AG04450 (cell line): ENCODE results near the gene SERPINB12. TPM values are rescaled to one million over a fixed set of nuclear protein-coding genes. Genes with fewer than 3 reads are reported as not detected.

Experiments used
- CTCF ChIA-PET: fragments of 300-600, 350-600 bp; formaldehyde crosslinking; extraction: SDS; loops from one replicate; lab custom pipeline; 2022; ENCODE audit warnings: antibody characterized with exemption, inconsistent platforms; lab: Charles Lee
- POLR2A ChIA-PET: fragments of 350-600 bp; formaldehyde crosslinking; extraction: SDS; loops from one replicate; lab custom pipeline; 2021; ENCODE audit warnings: antibody characterized with exemption, inconsistent platforms; lab: Yijun Ruan, JAX
- DNase-seq: peaks from one replicate; pipeline ENCODE4 v3.0.0-alpha.2; 2011; ENCODE audit warnings: low read depth, low spot score
- H3K27ac ChIP-seq: one replicate; pipeline ENCODE4 v1.5.1; 2012; ENCODE audit warnings: low read depth, low read length, control low read depth
- H3K27me3 ChIP-seq: one replicate; pipeline ENCODE4 v1.6.0; 2012; ENCODE audit warnings: low read length; ENCODE audit not compliant: control insufficient read depth, insufficient read depth
- H3K4me3 ChIP-seq: 2 replicates; pipeline ENCODE4 v1.5.1; 2011; ENCODE audit warnings: mild to moderate bottlenecking, low read depth, low read length, control low read depth
- H3K9me3 ChIP-seq: 2 replicates; pipeline ENCODE4 v1.5.1; 2012; ENCODE audit warnings: low read length; ENCODE audit not compliant: control insufficient read depth, insufficient read depth
- polyA plus RNA-seq: library from polyadenylated mRNA; depleted of rRNA; stranded (reverse); fragments of >200 nt; gene quantifications from 2 replicates; pipeline ENCODE4 v1.2.3, GENCODE V29; 2011
- TF ChIP-seq, protein P1 (sequence below): IDR thresholded peaks from 2 replicates; pipeline ENCODE4 v1.5.1; 2011; ENCODE audit warnings: low read depth, low read length, control low read depth, inconsistent platforms

SERPINB12 gene
- polyA plus RNA-seq, 1 experiment, result not detected

DNA sequence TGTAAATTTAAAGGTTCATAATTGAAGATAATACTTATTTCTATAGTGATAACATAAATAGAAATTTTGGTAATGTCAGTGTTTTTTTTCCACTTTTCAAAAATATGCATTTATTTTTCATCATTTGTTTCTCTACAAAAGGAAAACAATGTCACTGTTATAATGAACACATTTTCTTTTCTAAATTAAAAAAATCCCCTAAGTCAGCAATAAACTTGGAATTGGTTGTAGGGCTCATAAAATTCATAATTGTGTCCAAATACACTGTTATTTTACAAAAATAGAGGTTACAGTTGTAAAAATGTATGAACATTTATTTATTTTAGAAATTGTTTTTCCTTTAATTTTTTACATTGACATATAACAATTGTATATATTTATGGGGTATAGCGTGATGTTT lies 26.4 kb upstream of the SERPINB12 start:
- ChIA-PET POLR2A (no interaction called here), CTCF (interaction anchor here (0.6 to 8.0 kb wide), 6 partner anchors 9 to 329 kb away, joined by 5 to 272 read pairs (median 167); no protein-coding TSS in a partner anchor)
- H3K4me3 ChIP-seq, result no peak overlapping the region
- TF ChIP-seq, protein P1, sequence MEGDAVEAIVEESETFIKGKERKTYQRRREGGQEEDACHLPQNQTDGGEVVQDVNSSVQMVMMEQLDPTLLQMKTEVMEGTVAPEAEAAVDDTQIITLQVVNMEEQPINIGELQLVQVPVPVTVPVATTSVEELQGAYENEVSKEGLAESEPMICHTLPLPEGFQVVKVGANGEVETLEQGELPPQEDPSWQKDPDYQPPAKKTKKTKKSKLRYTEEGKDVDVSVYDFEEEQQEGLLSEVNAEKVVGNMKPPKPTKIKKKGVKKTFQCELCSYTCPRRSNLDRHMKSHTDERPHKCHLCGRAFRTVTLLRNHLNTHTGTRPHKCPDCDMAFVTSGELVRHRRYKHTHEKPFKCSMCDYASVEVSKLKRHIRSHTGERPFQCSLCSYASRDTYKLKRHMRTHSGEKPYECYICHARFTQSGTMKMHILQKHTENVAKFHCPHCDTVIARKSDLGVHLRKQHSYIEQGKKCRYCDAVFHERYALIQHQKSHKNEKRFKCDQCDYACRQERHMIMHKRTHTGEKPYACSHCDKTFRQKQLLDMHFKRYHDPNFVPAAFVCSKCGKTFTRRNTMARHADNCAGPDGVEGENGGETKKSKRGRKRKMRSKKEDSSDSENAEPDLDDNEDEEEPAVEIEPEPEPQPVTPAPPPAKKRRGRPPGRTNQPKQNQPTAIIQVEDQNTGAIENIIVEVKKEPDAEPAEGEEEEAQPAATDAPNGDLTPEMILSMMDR, result no peak
- H3K9me3 ChIP-seq, result no peaks in the 10 kb centered on the region
- no peak overlapping the region for H3K27ac ChIP-seq
- DNase-seq, result no peak
- peaks cover 8% of the 10 kb centered on the region for H3K27me3 ChIP-seq

DNA sequence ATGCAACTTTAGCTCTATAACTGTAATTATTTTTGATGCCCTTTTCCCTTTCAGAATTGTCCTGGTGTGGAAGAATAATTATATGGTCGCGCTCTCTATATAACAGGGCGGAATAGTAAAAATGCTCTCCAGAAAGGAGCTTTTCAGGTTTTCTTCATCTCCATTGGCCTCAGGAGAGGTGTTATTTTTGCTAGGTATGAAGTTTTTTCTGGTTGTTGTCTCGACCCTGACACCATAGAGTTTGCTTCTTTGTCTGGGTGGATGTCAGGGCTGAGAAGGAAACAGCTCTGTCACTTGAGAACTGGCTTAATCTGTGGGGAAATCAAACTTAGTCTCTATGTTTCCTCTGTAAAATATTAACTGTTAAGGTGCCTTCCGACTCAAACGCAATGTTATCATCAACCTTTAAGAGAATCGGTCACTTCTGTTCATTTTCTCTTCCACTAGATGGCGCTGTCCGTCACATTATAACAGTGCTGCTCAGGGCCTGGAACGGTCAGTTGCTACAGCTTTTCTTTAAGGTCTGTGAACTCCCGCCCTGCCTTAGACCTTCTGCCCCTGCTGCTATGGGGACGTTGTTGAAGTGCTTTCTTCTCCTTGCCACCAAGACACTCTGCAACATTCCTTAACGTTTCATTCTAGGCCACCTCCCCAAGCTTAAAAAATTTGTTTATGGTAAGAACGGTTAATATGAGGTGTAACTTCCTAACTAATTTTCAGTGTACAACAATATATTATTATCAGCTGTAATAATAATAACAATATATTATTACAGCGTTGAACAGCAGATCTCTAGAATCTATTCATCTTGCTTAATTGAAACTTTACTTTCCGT lies 23.8 kb upstream of the SERPINB12 start:
- Histone ChIP-seq H3K9me3 (no peaks in the 10 kb centered on the region), H3K27me3 (peaks cover 9% of the 10 kb centered on the region), H3K4me3 (no peak overlapping the region), H3K27ac (no peak overlapping the region)
- peak; percentile 49 for DNase-seq
- ChIA-PET POLR2A (interaction anchor here (2.1 kb wide), 1 partner anchor 326 kb away, joined by 6 read pairs; no protein-coding TSS in a partner anchor), CTCF (interaction anchor here (0.6 to 8.0 kb wide), 68 partner anchors 8 to 1093 kb away, joined by 3 to 272 read pairs (median 4); partner anchors contain the start of genes SERPINB11, SERPINB12 and SERPINB5)
- TF ChIP-seq, protein P1, result peak; percentile 68

DNA sequence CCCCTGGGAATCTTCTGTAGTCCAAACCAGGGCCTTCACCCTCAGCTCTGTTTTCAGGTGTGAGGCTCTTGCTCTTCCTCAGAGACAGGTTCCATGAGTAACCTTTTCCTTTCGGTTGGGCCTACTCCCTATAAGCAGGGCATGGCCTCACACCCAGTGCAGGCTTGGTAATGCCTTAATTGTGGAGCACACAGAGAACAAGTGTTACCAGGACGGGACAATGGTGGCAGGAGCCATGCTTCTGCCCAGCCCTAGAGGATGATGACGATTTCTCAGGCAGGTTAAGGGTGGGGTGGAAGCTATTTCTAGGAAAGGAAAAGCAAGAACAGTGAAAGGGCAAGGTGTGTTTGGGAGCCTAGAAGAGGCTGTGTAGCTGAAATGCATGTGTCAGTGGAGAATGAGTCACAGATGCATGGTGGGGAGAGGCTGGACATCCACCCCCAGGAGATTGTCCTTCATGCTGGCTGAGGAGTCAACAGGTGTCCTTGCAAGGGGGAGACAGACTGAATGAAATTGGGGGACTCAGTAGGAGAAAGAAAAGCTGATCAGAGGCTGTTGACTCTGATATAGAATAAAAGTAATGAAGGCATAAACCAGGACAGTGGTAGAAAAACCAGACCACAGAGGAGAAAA lies 22.0 kb upstream of the SERPINB12 start:
- DNase-seq, result no peak
- H3K27me3 ChIP-seq, result peaks cover 3% of the 10 kb centered on the region
- H3K4me3 ChIP-seq, result no peak overlapping the region
- CTCF ChIA-PET, result interaction anchor here (0.9 to 8.0 kb wide), 6 partner anchors 14 to 416 kb away, joined by 3 to 272 read pairs (median 167); no protein-coding TSS in a partner anchor
- H3K9me3 ChIP-seq, result no peaks in the 10 kb centered on the region
- TF ChIP-seq, protein P1, result no peak
- POLR2A ChIA-PET, result no interaction called here
- no peak overlapping the region for H3K27ac ChIP-seq

DNA sequence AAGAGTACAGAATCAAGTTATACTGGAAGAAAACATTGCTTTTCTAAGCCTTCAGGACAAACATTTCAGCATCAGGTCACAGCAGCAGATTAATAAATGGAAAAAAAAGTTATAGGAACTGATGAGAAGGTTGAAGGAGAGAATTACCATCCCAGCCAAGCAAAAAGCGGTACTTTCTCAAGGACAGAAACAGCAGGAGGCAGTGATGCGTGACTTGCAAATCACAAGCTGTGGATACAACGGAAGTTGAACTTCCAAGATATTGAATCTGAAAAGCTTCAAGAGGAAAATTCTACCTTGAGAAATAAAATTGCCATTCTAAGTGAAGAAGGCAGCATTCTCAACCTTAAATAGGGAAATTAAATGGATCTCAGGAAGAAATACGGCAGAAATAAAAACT lies 18.5 kb upstream of the SERPINB12 start:
- H3K9me3 ChIP-seq, result no peaks in the 10 kb centered on the region
- TF ChIP-seq, protein P1, result no peak
- CTCF ChIA-PET, result interaction anchor here (1.0 kb wide), 1 partner anchor 320 kb away, joined by 4 read pairs; no protein-coding TSS in a partner anchor
- POLR2A ChIA-PET, result no interaction called here
- H3K27ac ChIP-seq, result no peak overlapping the region
- peaks cover 3% of the 10 kb centered on the region for H3K27me3 ChIP-seq
- H3K4me3 ChIP-seq, result no peak overlapping the region
- DNase-seq, result no peak
